Activated T-cell treated with anti-CD3 and anti-CD28 coated beads for 1 hour (primary cell): ENCODE measurements around the gene RANBP3.
"Not testable (repeated sequence)": the region's sequence is repeated elsewhere in the genome, so short reads cannot be mapped to it uniquely, and the experiment has no call there.

ENCODE experiments used
- DNase-seq: peaks from one replicate; pipeline ENCODE4 v3.0.0-alpha.2; 2020; ENCODE audit warnings: low read depth

The RANBP3 gene, protein sequence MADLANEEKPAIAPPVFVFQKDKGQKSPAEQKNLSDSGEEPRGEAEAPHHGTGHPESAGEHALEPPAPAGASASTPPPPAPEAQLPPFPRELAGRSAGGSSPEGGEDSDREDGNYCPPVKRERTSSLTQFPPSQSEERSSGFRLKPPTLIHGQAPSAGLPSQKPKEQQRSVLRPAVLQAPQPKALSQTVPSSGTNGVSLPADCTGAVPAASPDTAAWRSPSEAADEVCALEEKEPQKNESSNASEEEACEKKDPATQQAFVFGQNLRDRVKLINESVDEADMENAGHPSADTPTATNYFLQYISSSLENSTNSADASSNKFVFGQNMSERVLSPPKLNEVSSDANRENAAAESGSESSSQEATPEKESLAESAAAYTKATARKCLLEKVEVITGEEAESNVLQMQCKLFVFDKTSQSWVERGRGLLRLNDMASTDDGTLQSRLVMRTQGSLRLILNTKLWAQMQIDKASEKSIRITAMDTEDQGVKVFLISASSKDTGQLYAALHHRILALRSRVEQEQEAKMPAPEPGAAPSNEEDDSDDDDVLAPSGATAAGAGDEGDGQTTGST

DNA sequence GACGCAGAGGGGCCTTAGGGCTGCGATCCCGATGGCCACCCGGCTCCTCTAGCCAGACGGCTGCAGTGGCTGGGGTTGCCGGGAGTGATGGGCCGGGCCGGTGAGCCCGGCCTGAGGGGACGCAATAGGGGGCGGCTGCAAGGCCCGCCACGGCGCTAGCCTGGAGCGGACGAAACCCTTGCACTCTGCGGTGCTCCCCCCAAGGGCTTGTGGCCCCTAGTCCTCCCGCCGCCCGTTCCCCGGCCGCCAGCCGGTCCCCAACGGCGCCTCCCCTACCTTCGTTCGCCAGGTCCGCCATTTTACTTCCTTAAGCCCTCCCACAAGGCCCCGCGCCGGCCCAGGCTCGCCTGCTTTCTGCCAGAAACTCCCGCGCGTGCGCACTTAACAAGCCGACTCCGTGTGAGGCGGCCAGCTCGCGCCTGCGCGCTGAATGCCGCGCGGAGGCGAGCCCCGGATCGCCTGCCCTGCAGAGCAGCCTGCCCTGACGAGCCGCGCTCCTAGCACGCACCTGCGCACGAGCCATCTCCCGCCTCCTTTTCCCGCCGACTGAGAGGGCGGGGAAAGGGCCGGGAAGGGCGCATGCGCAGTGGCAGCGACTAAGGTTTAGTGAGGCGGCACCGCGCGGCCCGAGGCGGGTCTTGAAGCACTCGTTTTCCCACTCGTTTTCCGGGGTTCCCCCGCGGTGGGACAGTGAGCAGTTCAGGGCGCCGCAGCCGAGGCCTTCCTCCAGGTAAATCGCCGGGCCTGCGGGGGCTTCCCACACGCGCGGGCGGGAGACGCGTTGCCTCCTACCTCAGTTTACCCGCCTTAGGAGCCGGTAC, at the start of gene RANBP3:
TSS of gene RANBP3 (minus strand) at position 356 of the 821 bp plus-strand sequence. CDS start at position 298, 58 bp downstream.
- DNase-seq: peak; percentile 98

DNA sequence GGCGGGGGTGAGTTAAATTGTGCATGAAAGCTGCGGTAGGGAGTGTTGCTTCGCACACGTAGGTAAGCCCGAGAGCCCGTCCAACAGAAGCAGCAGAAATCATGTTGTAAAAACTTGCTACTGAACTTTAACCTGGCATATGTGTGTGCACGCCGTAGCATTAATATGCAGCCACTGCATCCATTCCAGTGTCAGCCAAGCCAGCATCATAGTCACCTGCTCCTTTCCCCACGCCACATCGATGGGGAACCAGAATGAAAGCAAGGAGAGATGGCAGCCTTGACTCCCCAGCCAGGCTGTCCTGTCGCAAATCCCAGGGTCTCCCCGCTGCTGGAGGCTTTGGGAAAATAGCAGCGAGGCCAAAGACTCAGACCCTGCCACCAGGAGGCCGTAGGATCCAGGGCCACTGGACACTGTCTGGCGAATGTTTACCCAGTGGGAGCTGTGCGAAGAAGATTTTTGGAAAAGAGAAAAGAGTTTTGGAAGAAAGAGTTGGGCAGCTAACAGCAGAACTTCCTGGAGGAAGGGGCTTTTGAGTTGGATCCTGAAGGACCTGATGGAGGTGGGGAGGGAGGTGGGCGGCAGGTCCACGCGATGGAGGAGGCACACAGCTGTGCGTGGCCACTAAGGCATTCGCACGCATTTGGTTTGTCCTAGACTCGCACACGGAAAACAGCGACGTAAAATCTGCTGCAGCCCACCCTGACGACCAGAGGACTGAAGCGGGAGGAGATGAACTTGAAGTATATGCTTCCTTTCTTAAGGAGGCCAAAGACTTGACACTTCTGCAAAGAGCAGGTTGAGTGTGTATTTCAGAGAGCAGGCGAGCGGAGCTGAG, 48.7 kb upstream of the RANBP3 start:
- DNase-seq: no peak

DNA sequence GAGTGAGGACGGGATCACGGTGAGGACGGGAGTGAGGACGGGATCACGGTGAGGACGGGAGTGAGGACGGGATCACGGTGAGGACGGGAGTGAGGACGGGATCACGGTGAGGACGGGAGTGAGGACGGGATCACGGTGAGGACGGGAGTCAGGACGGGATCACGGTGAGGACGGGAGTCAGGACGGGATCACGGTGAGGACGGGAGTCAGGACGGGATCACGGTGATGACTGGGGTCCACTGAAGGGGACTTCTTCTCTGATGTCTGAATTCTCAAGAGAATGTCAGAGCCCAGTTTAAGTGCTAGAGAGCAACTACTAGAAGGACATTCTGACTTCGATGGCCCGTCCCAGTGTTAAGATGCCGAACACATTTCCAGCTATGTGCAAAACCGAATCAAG, 46.8 kb upstream of the RANBP3 start:
- not testable (repeated sequence) for DNase-seq

DNA sequence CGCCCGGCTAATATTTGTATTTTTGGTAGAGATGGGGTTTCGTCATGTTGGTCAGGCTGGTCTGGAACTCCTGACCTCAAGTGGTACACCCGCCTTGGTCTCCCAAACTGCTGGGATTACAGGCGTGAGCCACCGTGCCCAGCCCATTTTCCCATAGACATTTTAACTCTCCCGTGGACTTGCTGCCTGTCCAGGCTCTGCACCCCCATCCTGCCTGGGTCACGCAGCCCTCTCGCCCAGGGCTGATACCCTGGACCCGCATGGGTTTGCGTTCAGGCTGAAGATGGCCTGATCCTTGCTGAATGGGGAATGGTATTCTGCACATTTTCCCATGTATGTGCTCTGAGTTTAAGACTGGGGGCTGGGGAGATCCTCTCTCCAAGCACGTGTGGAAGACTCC, 46.0 kb upstream of the RANBP3 start:
- no peak for DNase-seq

DNA sequence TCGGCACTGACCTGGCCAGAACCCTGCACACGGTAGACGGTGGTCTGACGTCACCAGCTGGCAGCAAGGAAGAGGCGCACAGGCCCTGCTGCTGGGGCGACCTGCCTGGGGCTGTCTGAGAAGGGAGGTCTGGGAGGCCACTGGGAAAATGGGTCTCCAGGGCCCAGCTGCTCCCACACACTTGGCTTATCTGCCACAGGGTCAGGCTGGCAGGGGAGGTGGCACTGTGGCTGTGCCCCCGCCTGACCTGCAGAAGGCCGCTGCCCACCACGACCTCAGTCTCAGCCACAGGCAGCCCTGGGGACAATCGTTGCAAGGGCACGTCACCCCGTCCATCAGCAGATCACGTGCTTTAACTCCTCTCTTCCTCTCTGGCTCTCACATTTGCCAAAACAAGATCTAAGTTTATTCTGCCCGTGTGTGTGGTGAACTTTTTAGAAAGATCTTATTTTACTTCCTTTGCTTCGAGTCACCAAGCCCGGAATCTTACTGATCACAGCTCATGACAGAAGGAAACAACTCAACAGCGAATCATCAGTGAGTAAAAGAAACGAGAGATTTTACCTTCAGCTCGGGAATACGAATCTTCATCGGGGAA, 45.2 kb upstream of the RANBP3 start:
- no peak for DNase-seq

DNA sequence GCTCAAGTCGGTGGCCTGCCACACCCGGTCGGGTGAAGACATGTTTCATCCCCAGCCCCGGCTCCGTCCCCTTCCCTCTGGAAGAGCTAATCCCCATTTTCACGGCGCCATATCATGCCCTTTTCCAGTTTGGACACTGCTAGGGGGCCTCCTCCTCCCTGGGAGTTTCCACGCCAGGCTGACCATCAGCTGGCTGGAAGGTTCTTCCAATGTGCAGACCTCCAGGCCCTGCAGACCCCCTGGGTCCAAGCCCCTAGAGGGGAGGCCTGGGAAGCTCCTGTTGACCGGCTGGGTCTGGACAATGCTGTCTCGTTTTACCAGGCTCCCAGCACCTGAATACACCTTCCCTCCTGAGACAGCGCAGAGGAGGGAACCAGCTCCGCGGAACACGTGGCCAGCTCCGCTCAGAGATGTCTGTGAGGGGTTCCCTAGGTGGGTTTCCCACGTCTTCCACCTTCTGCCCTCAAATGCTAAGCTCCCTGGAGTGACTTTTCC, 44.7 kb upstream of the RANBP3 start:
- DNase-seq: no peak

DNA sequence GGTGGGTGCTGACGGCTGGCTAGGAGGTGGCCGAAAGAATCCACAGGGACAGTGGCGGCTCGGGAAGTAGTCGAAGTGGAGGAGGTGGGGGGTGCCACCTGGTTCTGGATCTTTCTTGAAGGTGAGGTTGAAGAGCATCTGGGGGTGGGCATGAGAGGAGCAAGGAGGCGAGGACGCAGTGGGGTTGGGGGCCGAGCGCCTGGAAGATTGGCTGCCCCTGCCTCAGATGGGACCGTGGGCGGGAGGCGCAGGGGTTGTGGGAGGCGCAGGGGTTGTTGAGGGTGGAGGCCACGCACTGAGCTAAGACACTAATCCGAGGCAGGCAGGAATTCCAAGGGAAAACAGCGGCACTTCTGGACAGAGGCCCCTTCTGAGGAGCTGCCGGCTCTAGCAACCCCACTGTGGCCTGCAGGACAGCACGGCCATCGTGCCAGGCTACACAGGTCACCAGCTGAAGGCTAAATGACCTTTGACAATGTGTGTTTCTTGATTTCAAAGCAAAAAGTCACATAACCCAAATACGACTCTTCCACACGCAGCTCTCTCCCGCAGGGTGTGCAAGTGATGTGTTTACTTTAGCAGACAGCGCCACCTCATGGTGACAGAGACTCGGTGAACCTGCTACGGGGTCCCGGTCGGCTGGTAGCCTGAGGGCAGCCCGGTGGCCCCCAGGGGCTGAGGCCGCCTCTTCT, 44.1 kb upstream of the RANBP3 start:
- DNase-seq: peak; percentile 76

DNA sequence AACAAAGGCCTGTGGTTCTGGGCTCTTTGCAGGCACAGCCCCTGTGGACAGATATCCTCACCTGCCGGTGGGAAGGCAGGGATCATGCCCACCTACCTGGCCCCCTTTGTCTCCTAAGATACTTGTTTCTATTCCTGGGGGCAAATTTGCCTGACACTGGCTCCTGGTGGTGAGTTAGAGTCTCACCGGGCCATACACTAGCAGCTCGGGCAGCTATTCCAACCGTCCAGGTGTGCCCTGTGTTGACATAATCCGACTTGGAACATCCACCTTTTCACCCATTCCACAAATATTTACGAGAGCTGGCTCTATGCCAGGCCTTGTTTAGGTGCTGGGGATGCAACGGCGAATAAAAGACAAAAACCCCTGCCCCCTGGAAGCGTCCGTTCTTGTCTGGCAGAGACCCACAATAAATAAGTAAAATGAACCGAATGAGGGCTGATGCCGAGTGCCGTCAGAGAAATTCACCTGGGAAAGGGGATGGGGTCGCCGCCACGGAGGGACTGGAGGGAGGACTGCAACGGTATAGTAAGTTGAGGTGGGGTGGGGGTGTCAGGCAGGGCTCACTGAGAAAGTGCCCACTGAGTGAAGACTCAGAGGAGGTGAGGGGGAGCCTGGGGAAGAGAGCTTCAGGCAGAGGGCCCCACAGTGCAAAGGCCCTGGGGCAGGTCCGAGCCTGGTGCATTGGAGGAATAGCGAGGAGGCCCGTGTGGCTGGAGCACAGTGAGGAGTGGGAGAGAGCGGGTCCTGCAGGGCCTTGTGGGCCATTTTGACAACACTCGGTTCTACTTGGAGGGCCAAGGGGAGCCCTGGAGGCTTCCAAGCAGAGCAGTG, 43.2 kb upstream of the RANBP3 start:
- DNase-seq: no peak

DNA sequence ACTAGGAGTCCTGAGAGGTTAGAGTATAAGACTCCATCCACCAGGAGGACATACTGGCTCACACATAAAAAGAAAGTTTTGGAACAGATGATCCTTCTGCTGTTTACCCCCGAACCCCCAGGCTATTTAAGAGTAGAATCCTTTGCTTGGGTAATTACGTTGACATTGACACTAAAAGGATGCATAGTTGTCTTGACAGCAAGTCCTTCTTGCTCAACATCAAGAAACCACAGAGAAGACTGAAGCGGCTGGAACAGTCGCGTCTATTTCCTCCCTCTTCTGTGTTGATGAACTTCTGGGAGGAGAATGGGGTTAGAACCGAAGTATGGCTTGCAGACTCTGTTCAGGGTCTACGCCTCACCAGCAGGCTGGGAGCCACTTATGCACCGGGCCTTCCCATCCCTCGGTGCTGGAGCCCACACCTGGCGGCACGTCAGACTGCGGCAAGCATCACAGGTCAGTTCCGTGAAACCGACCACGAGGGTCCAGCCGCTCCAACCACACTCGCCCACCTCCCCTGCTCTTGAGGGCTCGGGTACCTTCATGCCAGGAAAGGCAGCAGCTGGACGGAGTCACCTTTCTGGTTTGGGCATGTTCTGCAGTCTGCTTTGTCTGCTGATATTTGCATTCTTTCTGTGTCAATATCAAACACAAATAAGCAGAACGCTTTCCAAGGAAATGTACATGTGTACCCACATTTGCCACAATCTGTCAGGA, 42.4 kb upstream of the RANBP3 start:
- no peak for DNase-seq

DNA sequence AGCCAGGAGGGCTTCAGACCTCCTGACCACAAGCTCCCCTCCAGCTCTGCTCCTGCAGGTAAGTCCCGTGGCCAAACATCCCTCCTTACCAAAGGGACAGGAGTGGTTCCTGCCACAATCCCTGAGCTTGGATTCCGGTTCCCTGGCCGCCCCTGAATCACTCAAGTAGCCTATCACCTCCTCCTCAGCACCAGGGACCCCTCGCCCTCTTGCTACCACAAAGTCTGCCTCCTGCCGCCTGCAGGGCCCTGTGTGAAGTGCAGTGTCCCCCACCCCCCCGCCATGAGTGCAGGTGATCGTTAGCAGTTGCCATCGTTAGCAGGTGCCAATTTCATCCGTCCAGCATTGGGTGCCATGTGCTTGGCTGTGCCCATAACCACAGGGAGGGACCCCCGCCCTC, 40.8 kb upstream of the RANBP3 start:
- DNase-seq: no peak

DNA sequence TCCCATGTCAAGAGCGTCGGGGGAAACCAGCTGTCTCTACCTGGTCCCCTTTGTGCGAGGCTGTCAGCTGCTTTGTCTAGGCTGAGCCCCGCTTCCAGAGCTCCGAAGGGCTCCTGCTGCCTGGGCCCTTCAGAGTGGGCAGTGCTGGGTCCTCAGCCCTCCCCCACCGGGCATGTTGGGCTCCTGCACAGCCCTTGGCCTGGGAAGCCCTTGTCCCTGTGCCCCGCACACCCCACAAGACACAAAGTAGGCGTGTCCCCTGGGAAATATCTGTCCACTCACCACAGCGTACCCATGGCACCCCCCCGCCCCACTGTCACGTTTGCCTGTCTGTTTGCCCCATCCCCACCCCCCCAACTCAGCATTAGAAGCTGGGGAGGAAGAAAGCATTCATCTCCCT, 39.6 kb upstream of the RANBP3 start:
- no peak for DNase-seq

DNA sequence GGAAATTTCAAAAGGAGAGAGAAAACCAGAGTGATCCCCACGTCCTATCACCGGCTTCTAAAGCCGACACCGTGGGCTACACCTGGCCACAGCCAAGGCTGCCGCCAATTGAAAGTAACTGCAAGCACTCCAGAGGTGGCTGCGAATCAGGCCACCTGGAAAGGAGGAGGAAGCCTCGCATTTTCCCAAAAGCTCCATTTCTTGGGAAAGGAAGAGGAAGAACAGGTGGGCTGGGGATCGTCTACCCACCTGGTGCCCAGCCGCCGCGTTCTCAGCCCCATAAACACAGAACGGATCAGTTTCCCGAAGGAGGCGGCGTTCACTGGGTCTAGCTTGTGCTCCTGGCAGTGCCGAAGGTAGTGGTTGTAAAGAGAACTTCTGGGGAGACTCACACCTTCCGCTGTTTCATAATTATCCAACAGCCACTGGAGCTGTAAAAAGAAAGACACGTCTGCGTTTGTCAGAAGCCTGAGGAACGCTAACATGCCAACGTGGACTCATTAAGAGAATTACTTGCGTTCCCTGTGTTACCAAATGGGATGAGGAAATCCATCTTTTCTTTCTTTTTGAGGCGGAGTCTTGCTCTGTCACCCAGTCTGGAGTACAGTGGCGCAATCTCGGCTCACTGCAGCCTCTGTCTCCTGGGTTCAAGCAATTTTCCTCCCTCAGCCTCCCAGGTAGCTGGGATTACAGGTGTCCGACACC, 38.1 kb upstream of the RANBP3 start:
- DNase-seq: no peak

DNA sequence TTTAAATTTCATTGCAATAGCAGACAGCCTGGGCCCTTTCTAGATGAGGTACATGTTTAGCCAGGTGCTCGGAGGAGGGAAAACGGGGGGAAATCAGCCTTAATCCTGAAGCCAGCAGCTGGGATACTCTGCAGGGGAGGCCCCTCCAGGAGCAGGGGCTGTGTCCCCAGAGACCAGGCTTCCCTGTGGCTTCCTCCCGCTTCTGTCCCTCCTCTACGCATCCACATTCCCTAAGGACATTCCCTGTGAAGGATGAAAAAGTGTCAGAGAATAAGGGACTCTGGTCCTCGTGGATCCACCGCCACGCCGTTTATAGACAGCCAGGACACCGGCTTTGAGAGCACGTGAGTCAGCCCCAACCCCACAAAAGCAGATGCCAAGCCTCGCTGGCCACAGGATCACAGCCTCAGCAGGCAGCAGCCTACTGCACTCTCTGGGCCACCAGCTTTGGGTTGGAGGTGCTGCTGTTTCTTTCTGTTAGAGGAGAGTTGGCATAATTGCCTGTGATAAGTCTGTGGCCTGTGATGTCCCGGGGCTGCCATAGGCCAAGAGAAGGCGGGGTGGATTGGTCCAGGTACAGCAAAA, 36.7 kb upstream of the RANBP3 start:
- DNase-seq: no peak

DNA sequence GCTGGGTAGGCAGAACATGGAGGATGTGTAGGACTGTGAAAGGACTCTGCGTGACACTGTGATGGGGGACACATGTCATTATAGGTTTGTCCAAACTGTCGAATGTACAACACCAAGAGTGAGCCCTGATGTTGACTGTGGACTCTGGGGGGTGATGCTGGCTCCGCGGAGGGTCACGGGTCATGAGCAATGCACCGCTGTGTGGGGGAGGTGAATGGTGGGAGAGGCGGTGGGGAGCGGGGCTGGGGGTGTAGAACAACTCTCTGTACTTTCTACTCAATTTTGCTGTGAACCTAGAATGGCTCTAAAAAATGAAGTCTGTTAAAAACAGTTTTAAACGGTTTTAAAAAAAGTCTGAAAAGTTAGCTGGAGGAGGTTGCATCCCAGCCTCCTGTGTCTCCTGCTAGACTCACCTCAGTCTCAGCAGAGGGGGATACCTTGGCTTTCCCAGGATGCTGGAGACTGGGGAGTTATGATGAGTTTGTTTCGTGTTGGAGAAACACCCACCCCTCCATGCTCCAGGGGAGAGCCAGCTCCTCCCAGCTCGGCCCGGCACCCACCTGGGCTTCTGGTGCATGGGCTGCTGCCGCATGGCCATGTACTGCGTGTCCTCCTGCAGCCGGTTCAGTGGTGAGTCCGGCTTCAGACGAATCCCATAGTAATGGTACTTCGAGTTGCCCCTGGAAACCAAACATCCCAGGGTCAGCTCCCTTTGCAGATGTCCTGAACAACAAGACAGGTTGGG, 34.7 kb upstream of the RANBP3 start:
- no peak for DNase-seq

DNA sequence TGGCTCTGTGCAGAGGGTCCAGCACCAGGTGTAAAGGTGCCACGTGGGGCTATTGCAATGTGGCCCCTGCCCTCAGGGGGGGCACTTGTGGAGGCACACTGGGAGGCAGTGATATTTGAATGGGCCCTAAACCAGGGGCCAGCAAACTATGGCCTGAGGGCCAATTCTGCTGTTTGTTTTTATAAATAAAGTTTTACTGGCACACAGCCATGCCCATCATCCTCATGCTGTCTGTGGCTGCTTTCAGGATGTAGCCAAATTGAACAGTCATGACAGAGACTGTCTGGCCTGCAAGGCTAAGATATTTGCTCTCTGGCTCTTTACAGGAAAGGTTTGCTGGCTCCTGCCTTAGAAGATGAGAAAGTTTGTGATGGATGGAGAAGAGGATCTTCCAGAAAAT, 33.9 kb upstream of the RANBP3 start:
- DNase-seq: no peak

DNA sequence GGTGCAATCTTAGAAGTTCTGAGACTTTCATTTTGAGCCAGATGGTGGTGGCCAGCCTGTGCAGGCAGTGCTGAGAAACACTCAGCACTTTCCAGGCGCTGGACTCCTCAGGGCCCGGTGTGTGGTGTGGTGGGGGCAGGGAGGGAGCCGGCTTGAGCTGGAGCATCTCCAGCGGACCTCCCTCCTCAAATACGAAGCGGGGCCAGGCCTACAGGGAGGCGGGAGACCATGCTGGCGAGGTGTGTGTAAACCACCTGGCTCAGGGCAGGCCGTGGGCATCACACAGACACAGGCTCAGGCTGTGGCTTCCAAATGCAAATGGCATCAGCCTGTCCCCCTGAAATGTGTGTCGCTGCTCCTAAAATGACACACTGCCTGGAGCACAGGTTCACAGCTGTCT, 33.3 kb upstream of the RANBP3 start:
- no peak for DNase-seq

DNA sequence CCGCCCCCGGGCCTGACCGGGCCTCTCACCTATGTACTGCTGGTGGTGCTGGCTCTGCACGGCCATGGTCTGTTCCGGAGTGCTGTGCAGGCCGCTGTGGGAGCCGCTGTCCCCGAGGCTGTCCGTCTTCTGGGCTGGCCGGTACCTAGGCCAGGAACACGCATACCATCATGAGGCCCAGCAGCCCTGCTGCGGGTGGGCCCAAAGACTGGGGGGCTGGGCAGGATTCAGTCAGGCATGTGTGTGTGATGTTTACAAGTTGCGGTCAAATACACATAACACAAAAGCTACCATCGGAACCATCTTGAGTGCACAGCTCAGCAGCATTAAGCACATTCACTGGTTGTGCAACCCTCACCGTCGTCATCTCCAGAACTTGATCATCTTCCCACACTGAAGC, 32.2 kb upstream of the RANBP3 start:
- no peak for DNase-seq

DNA sequence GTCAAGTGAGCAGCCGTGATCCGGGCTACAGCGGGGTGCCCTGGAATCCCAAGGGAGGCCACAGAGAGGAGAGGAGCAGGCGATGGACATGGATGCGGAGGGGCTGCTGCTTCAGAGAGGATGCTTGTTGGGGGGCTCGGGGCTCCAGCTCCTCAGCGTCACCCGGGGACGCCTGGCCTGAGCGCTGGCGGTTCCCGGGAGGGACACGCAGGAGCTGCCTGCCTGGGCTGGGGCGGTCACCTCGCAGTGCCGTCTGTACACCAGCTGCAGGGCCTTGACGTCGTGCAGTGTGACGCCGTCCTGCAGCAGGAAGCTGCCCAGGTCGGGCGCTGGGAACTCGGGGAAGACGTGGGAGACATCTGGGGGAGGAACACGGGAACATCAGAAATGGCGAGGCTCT, 29.9 kb upstream of the RANBP3 start:
- DNase-seq: no peak
